OCI-LY3 (cell line): ENCODE data around the gene RBM23.

Experiments used
- H2AFZ ChIP-seq: fragments of 200-600, 300-600 bp; shearing (Covaris generic); 2 replicates; pipeline ENCODE4 v1.6.0; 2014; ENCODE audit warnings: antibody characterized with exemption, low read depth, low read length
- H3K27ac ChIP-seq: fragments of 200-600, 300-600 bp; sonication (generic); 2 replicates; pipeline ENCODE4 v1.5.1; 2014; ENCODE audit warnings: mild to moderate bottlenecking, low read length, moderate library complexity, mixed read lengths
- H3K27me3 ChIP-seq: fragments of 200-600, 300-600 bp; sonication (generic); 2 replicates; pipeline ENCODE4 v1.6.1; 2014; ENCODE audit warnings: low read depth, low read length, mixed read lengths
- H3K36me3 ChIP-seq: fragments of 200-600, 300-600 bp; sonication (generic); replicated peaks from 2 replicates; pipeline ENCODE3; 2014; ENCODE audit warnings: low read depth, low read length, mixed read lengths
- H3K4me1 ChIP-seq: fragments of 300-600, 200-600 bp; sonication (generic); 2 replicates; pipeline ENCODE4 v1.6.1; 2014; ENCODE audit warnings: low read length, mixed read lengths
- H3K4me2 ChIP-seq: fragments of 200-600, 300-600 bp; sonication (generic); 2 replicates; pipeline ENCODE4 v1.6.1; 2014; ENCODE audit warnings: low read length, mixed read lengths
- H3K4me3 ChIP-seq: fragments of 300-600, 200-600 bp; sonication (generic); 2 replicates; pipeline ENCODE4 v1.5.1; 2014; ENCODE audit warnings: antibody characterized with exemption, mild to moderate bottlenecking, low read length, moderate library complexity
- H3K79me2 ChIP-seq: fragments of 300-600, 200-600 bp; shearing (Covaris generic); 2 replicates; pipeline ENCODE4 v1.6.1; 2014; ENCODE audit warnings: mild to moderate bottlenecking, low read length, mixed read lengths
- H3K9ac ChIP-seq: fragments of 300-600, 200-600 bp; shearing (Covaris generic); 2 replicates; pipeline ENCODE4 v1.6.0; 2014; ENCODE audit warnings: mild to moderate bottlenecking, low read length, moderate library complexity
- H3K9me3 ChIP-seq: fragments of 200-600, 300-600 bp; shearing (Covaris generic); 2 replicates; pipeline ENCODE4 v1.6.1; 2014; ENCODE audit warnings: low read length, mixed read lengths; ENCODE audit not compliant: insufficient read depth
- H4K20me1 ChIP-seq: fragments of 200-600, 300-600 bp; sonication (generic); 2 replicates; pipeline ENCODE4 v1.6.1; 2016; ENCODE audit warnings: low read length, mixed read lengths; ENCODE audit not compliant: insufficient read depth
- EZH2phosphoT487 ChIP-seq: fragments of 200-600 bp; shearing (Covaris generic); IDR thresholded peaks from 2 replicates; pipeline ENCODE4 v1.6.1; 2018; ENCODE audit warnings: antibody characterized with exemption, mixed run types, low read depth
- TF ChIP-seq, protein P1 (sequence below): fragments of 200-600, 300-600 bp; sonication (generic); IDR thresholded peaks from 2 replicates; pipeline ENCODE4 v1.5.1; 2014; ENCODE audit warnings: antibody characterized with exemption, low read length, low read depth

The RBM23 gene

DNA sequence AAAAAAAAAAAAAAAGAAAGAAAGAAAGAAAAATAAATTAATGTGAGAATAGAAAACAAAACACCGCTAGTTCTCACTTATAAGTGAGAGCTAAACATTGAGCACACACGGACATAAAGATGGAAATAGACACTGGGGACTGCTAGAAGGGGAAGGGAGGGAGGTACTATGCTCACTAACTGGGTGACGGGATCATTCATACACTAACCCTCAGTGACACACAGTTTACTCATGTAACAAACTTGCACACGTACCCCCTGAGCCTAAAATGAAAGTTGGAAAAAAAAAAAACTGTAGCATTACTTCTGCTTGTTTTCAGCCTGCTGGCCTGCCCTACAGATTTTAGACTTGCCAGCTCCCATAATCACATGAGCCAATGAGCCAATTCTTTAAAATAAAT lies 20.7 kb upstream of the RBM23 start:
- Histone ChIP-seq H3K4me3 (no peak overlapping the region), H3K36me3 (peaks cover 15% of the 10 kb centered on the region), H2AFZ (no peak overlapping the region), H3K9me3 (no peaks in the 10 kb centered on the region), H3K4me1 (no peaks in the 10 kb centered on the region), H3K79me2 (no peaks in the 10 kb centered on the region), H3K27ac (no peak overlapping the region), H3K9ac (no peak overlapping the region), H4K20me1 (no peaks in the 10 kb centered on the region), H3K4me2 (no peak overlapping the region), H3K27me3 (no peaks in the 10 kb centered on the region)
- TF ChIP-seq, protein P1, sequence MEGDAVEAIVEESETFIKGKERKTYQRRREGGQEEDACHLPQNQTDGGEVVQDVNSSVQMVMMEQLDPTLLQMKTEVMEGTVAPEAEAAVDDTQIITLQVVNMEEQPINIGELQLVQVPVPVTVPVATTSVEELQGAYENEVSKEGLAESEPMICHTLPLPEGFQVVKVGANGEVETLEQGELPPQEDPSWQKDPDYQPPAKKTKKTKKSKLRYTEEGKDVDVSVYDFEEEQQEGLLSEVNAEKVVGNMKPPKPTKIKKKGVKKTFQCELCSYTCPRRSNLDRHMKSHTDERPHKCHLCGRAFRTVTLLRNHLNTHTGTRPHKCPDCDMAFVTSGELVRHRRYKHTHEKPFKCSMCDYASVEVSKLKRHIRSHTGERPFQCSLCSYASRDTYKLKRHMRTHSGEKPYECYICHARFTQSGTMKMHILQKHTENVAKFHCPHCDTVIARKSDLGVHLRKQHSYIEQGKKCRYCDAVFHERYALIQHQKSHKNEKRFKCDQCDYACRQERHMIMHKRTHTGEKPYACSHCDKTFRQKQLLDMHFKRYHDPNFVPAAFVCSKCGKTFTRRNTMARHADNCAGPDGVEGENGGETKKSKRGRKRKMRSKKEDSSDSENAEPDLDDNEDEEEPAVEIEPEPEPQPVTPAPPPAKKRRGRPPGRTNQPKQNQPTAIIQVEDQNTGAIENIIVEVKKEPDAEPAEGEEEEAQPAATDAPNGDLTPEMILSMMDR, result no peak

DNA sequence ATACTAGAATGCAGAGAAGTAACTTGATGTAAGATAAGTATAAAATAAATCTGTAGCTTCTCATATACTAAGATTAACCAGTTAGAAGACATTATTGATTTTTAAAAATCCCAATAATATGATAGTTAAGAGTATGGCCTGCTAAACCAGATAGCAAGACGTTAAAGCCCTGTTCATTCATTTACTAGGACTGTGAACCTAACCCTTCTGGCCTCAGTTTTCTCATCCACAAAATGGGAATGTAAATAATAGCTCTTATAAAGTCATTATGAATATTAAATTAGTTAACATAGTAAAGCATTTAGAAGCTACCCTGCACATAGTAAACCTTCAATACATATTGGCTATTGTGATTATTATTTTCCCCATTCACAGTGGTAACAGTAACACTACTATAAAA lies 16.2 kb upstream of the RBM23 start:
- Histone ChIP-seq H4K20me1 (no peaks in the 10 kb centered on the region), H3K36me3 (no peaks in the 10 kb centered on the region), H3K9ac (no peak overlapping the region)

DNA sequence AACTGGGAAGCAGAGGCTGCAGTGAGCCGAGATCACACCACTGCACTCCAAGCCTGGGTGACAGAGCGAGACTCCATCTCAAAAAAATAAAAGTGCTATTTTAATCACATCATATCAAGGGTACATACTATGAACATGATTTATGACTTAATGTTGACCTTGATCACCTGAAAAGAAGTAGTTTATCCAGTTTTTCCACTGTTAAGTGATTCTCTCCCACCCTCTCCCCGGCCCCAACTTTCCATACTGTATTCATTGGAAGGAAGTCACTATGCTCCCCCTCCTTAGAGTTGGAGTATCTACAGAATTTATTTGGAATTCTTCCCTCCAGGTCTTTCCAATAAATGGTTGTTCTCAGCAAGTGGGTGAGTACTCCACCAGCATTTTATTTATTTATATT lies 13.2 kb upstream of the RBM23 start:
- Histone ChIP-seq H3K27ac (no peak overlapping the region), H3K36me3 (no peaks in the 10 kb centered on the region), H3K9ac (no peak overlapping the region), H3K27me3 (no peaks in the 10 kb centered on the region), H3K79me2 (peaks cover 20% of the 10 kb centered on the region), H3K4me3 (no peak overlapping the region), H3K4me2 (no peak overlapping the region), H3K9me3 (no peaks in the 10 kb centered on the region), H2AFZ (no peak overlapping the region), H4K20me1 (no peaks in the 10 kb centered on the region), H3K4me1 (peaks cover 20% of the 10 kb centered on the region)
- TF ChIP-seq EZH2phosphoT487, result no peak
- TF ChIP-seq, protein P1, result no peak

More for the DNA sequence above, 16.2 kb upstream of the RBM23 start:
- H3K4me2 ChIP-seq, result no peak overlapping the region
- H3K9me3 ChIP-seq, result no peaks in the 10 kb centered on the region
- H3K4me1 ChIP-seq, result peaks cover 3% of the 10 kb centered on the region; the same call in 1 of the 2 replicates
- H2AFZ ChIP-seq, result no peak overlapping the region
- H3K4me3 ChIP-seq, result no peak overlapping the region
- no peak for TF ChIP-seq EZH2phosphoT487
- TF ChIP-seq, protein P1, result no peak
- H3K27ac ChIP-seq, result no peak overlapping the region
- H3K79me2 ChIP-seq, result no peaks in the 10 kb centered on the region
- no peaks in the 10 kb centered on the region for H3K27me3 ChIP-seq

DNA sequence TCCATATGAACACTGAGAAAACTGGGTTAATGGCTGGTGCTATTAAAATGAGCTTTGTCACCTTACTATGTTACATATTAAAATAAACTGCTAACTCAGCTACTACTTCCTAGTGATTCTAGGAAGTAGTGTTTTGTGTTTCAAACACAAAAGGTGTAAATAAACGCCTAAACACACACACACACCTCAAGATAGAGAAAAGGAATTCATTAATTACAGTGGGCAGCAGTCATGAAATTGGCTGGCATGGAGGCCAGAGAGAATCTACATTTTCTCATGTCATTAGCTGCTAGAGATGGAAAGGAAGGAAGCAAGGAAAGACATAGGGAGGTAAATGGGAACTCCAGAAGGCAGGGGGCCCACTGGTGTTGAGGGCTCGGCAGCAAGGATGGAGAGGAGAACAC lies 11.0 kb upstream of the RBM23 start:
- H3K9me3 ChIP-seq, result no peaks in the 10 kb centered on the region
- TF ChIP-seq, protein P1, result no peak
- TF ChIP-seq EZH2phosphoT487, result no peak
- peaks cover 20% of the 10 kb centered on the region for H3K4me1 ChIP-seq
- H3K27me3 ChIP-seq, result no peaks in the 10 kb centered on the region
- H3K79me2 ChIP-seq, result peaks cover 29% of the 10 kb centered on the region
- H3K4me2 ChIP-seq, result peak overlapping the region; percentile 90
- H3K4me3 ChIP-seq, result peak overlapping the region; percentile 94
- H3K9ac ChIP-seq, result peak overlapping the region; percentile 92
- peaks cover 12% of the 10 kb centered on the region for H3K36me3 ChIP-seq
- peak overlapping the region; percentile 72; the same call in 1 of the 2 replicates for H2AFZ ChIP-seq
- H3K27ac ChIP-seq, result peak overlapping the region; percentile 67
- H4K20me1 ChIP-seq, result no peaks in the 10 kb centered on the region
